GM23338 (cell line): ENCODE results near the gene GPR135. TPM values are rescaled to one million over a fixed set of nuclear protein-coding genes. Genes with fewer than 3 reads are reported as not detected.
A peak's percentile ranks its signal among the peaks of the same experiment; 100 is the strongest.

Experiments used
- ATAC-seq: fragments of 200-7000 bp; cut with Tn5 transposase; 3 replicates; pipeline ENCODE4 v1.9.1; 2020
- DNase-seq: peaks from one replicate; pipeline ENCODE4 v3.0.0-alpha.2; 2015; ENCODE audit warnings: low spot score
- H2AFZ ChIP-seq: fragments of 200-600 bp; sonication (generic); 2 replicates; pipeline ENCODE4 v1.8.0; 2016; ENCODE audit warnings: antibody characterized with exemption, mild to moderate bottlenecking, moderate library complexity
- H3F3A ChIP-seq: fragments of 200-600 bp; sonication (generic); replicated peaks from 2 replicates; pipeline ENCODE4 v1.8.0; 2017; ENCODE audit warnings: antibody characterized with exemption, mixed run types, low read depth
- H3K27ac ChIP-seq: fragments of 200-600 bp; sonication (generic); 2 replicates; pipeline ENCODE4 v1.6.1; 2016; ENCODE audit warnings: low read depth
- H3K27me3 ChIP-seq: fragments of 200-600 bp; sonication (generic); 2 replicates; pipeline ENCODE4 v1.8.0; 2016; ENCODE audit warnings: mild to moderate bottlenecking, mixed run types, moderate library complexity; ENCODE audit not compliant: insufficient read depth
- H3K36me3 ChIP-seq: fragments of 200-600 bp; sonication (generic); 2 replicates; pipeline ENCODE4 v1.8.0; 2016; ENCODE audit warnings: mild to moderate bottlenecking; ENCODE audit not compliant: insufficient read depth
- H3K4me1 ChIP-seq: fragments of 200-600 bp; sonication (generic); 2 replicates; pipeline ENCODE4 v1.8.0; 2016; ENCODE audit warnings: mild to moderate bottlenecking, moderate library complexity; ENCODE audit not compliant: insufficient read depth
- H3K4me2 ChIP-seq: fragments of 200-600 bp; sonication (generic); 2 replicates; pipeline ENCODE4 v1.7.1; 2017; ENCODE audit warnings: mixed run types
- H3K4me3 ChIP-seq: fragments of 200-600 bp; sonication (generic); 2 replicates; pipeline ENCODE4 v1.6.1; 2016; ENCODE audit warnings: mixed run types
- H3K79me2 ChIP-seq: fragments of 200-600 bp; sonication (generic); replicated peaks from 2 replicates; pipeline ENCODE4 v1.8.0; 2017; ENCODE audit warnings: mild to moderate bottlenecking; ENCODE audit not compliant: insufficient read depth
- H3K9me2 ChIP-seq: fragments of 200-600 bp; sonication (generic); 2 replicates; pipeline ENCODE4 v1.8.0; 2017; ENCODE audit not compliant: insufficient read depth
- H4K20me1 ChIP-seq: fragments of 200-600 bp; sonication (generic); replicated peaks from 2 replicates; pipeline ENCODE4 v1.8.0; 2017; ENCODE audit warnings: mild to moderate bottlenecking; ENCODE audit not compliant: insufficient read depth
- H3K27ac Mint-ChIP-seq: 2 replicates; pipeline ENCODE4 v1.8.0; 2020; ENCODE audit warnings: inconsistent platforms, mild to moderate bottlenecking, moderate library complexity, mixed read lengths
- H3K27me3 Mint-ChIP-seq: 3 replicates; pipeline ENCODE4 v1.8.0; 2022; ENCODE audit warnings: low read depth, mild to moderate bottlenecking, moderate library complexity, mixed read lengths, inconsistent platforms; ENCODE audit not compliant: insufficient read depth, poor library complexity
- H3K36me3 Mint-ChIP-seq: 3 replicates; pipeline ENCODE4 v1.8.0; 2021; ENCODE audit warnings: low read depth, mild to moderate bottlenecking, inconsistent platforms, moderate library complexity, mixed read lengths
- H3K4me1 Mint-ChIP-seq: 3 replicates; pipeline ENCODE4 v1.8.0; 2020; ENCODE audit warnings: mild to moderate bottlenecking, inconsistent platforms, mixed read lengths
- H3K4me3 Mint-ChIP-seq: 3 replicates; pipeline ENCODE4 v1.8.0; 2021; ENCODE audit warnings: moderate library complexity, mild to moderate bottlenecking, inconsistent platforms, mixed read lengths
- H3K9me3 Mint-ChIP-seq: 3 replicates; pipeline ENCODE4 v1.8.0; 2020; ENCODE audit warnings: moderate library complexity, mild to moderate bottlenecking, inconsistent platforms, mixed read lengths
- CREB1 ChIP-seq: fragments of 250-450 bp; sonication (Bioruptor Pico); IDR thresholded peaks from 2 replicates; pipeline ENCODE4 v1.5.0; 2020; ENCODE audit warnings: low read depth, mild to moderate bottlenecking, moderate library complexity
- CTCF ChIP-seq, 2 experiments: fragments of 200-600 bp in 1 of 2; sonication (generic) in 1 of 2; conservative IDR thresholded peaks; 2 replicates each; pipeline versions ENCODE4 v1.5.1 to v1.6.1; 2016 to 2017; ENCODE audit warnings: antibody characterized with exemption in 2 of 2, low read depth in 2 of 2, mild to moderate bottlenecking in 2 of 2, moderate library complexity in 1 of 2
- EZH2phosphoT487 ChIP-seq: fragments of 200-600 bp; sonication (generic); IDR thresholded peaks from one replicate; pipeline ENCODE4 v1.8.1; 2018; ENCODE audit warnings: antibody characterized with exemption; ENCODE audit not compliant: unreplicated experiment
- JUNB ChIP-seq: IDR thresholded peaks from one replicate; pipeline ENCODE4 v1.6.1; 2016; ENCODE audit warnings: antibody characterized with exemption; ENCODE audit not compliant: unreplicated experiment
- NANOG ChIP-seq: IDR thresholded peaks from 2 replicates; pipeline ENCODE4 v1.6.1; 2016; ENCODE audit warnings: antibody characterized with exemption, borderline replicate concordance
- POLR2AphosphoS5 ChIP-seq: IDR thresholded peaks from 2 replicates; pipeline ENCODE4 v1.6.1; 2016; ENCODE audit warnings: antibody characterized with exemption, low read depth
- STAT1 ChIP-seq: IDR thresholded peaks from one replicate; pipeline ENCODE4 v1.6.1; 2016; ENCODE audit warnings: antibody characterized with exemption; ENCODE audit not compliant: unreplicated experiment
- ZNF462 ChIP-seq: fragments of 250-450 bp; sonication (Bioruptor Pico); IDR thresholded peaks from 2 replicates; pipeline ENCODE4 v1.5.0; 2020; ENCODE audit warnings: mild to moderate bottlenecking, moderate library complexity
- polyA plus RNA-seq: library from polyadenylated mRNA; unstranded; fragments of >200 nt; fragmentation: Nextera tagmentation; extraction: Ambion mirVana; gene quantifications from 2 replicates; pipeline ENCODE4 v1.2.1, GENCODE V29; 2016
- total RNA-seq: library from RNA; depleted of rRNA; stranded (reverse); fragments of >200 nt; shearing (Covaris generic); gene quantifications from 2 replicates; pipeline ENCODE4 v1.2.3, GENCODE V29; 2014

GPR135 gene
- total and polyA plus RNA-seq, 2 experiments from 2014 or later: 0.47 to 2.2 TPM

- Histone ChIP-seq H3K4me1 (no peaks in the 10 kb centered on the region), H3K36me3 (no peaks in the 10 kb centered on the region), H3K27me3 (no peaks in the 10 kb centered on the region), H3F3A (no peaks in the 10 kb centered on the region), H3K4me2 (no peak overlapping the region), H3K27ac (no peak overlapping the region), H4K20me1 (no peaks in the 10 kb centered on the region), H3K9me2 (no peaks in the 10 kb centered on the region), H3K79me2 (no peaks in the 10 kb centered on the region), H3K4me3 (no peak overlapping the region), H2AFZ (no peak overlapping the region)
- H3K9me3 Mint-ChIP-seq: no peaks in the 10 kb centered on the region; the same call in 2 of the 3 replicates
- H3K27me3 Mint-ChIP-seq: peaks cover 3% of the 10 kb centered on the region
- H3K4me3 Mint-ChIP-seq: no peak overlapping the region
- H3K27ac Mint-ChIP-seq: no peak overlapping the region
- DNase-seq: peak; percentile 24
- no peaks in the 10 kb centered on the region for H3K36me3 Mint-ChIP-seq
- no peak for TF ChIP-seq NANOG
- no peak for TF ChIP-seq POLR2AphosphoS5
- peak; percentile 45 to 64 for TF ChIP-seq CTCF (conservative IDR thresholded peaks at IDR 0.05; ENCODE audit: low read depth in 2 of 2)
- TF ChIP-seq EZH2phosphoT487: no peak
- no peak for ATAC-seq
- H3K4me1 Mint-ChIP-seq: peaks cover 11% of the 10 kb centered on the region; the same call in 2 of the 3 replicates
Observed at GRCh38 chr14:59422069-59422881, 42.9 kb downstream of the GPR135 start.

- Histone ChIP-seq H3K4me1 (no peaks in the 10 kb centered on the region), H3K4me2 (no peak overlapping the region), H3F3A (no peaks in the 10 kb centered on the region), H3K9me2 (no peaks in the 10 kb centered on the region), H3K79me2 (no peaks in the 10 kb centered on the region), H3K36me3 (no peaks in the 10 kb centered on the region), H3K27ac (no peak overlapping the region), H3K4me3 (no peak overlapping the region), H2AFZ (no peak overlapping the region), H3K27me3 (no peaks in the 10 kb centered on the region), H4K20me1 (no peaks in the 10 kb centered on the region)
- TF ChIP-seq STAT1 (no peak), EZH2phosphoT487 (no peak), CTCF (conservative IDR thresholded peaks at IDR 0.05; ENCODE audit: low read depth in 2 of 2) (no peak), CREB1 (CRISPR knock-in tag) (no peak), JUNB (no peak), NANOG (no peak), ZNF462 (no peak)
- no peak for DNase-seq
- H3K27ac Mint-ChIP-seq: no peak overlapping the region
- no peaks in the 10 kb centered on the region for H3K4me1 Mint-ChIP-seq
- no peak overlapping the region for H3K4me3 Mint-ChIP-seq
- peaks cover 2% of the 10 kb centered on the region for H3K27me3 Mint-ChIP-seq
- no peaks in the 10 kb centered on the region for H3K36me3 Mint-ChIP-seq
- ATAC-seq: no peak
- no peaks in the 10 kb centered on the region for H3K9me3 Mint-ChIP-seq
Observed at GRCh38 chr14:59419303-59419702, 45.9 kb downstream of the GPR135 start.
